NCI-H510A treated with DMSO at 0.1 percent for 48 hours (cell line): Measurements from ENCODE around the gene VSIG10.
"Not testable (repeated sequence)": the region's sequence is repeated elsewhere in the genome, so short reads cannot be mapped to it uniquely, and the experiment has no call there.

Source experiments
- DNase-seq: peaks from one replicate; lab custom pipeline; 2025; lab: John Stamatoyannopoulos, UW

VSIG10 gene

DNA sequence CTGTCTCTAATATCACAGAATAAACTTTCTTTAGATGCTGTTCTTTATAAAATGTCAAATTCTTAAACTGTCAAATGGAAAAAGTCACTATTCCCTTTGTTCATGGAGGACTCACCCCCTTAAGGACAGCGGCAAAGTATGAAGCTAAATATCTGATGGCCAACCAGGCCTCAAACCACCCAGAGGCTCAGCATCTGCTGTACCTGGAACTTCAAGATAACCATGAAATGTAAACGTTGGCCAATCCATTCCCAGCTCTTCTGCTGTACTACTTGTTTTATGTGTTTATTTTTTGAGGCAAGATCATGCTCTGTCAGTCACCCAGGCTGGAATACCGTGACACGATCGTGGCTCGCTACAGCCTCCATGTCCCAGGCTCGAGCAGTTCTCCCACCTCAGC is 71.6 kb downstream of the VSIG10 start:
- DNase-seq: no peak

DNA sequence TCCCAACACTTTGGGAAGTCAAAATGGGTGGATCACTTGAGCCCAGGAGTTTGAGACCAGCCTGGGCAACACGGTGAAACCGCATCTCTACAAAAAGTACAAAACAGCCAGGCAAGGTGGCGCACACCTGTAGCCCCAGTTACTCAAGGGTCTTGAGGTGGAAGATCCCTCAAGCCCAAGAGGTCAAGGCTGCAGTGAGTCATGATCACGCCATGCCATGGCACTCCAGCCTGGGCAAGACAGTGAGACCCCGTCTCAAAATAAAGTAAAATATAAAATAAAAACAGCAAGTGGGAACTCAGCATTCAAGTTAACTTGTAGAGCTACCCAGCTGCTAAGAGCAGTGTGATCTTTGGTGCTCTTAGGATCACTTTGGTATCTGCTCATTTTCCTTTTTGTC is 74.6 kb downstream of the VSIG10 start:
- DNase-seq: no peak

DNA sequence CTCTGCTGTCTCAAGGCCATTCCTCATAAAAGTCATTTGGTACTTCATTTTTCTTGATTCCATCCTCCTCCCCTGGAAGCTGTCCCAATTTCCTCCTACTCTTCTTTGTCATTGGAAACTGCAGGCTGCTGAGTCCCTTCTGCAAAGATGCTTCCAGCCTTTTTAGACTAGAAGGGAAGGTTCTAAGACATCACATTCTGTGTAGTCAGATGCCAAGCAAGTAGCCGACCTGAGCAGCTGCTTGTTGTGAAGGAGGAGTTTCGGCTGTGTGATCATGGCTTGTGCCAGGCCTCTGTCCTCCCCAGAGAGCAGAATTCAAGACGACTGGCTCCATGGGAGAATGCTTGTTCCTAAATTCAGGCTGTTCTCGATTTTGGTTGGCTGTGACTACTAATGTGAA is 78.6 kb downstream of the VSIG10 start:
- DNase-seq: no peak

DNA sequence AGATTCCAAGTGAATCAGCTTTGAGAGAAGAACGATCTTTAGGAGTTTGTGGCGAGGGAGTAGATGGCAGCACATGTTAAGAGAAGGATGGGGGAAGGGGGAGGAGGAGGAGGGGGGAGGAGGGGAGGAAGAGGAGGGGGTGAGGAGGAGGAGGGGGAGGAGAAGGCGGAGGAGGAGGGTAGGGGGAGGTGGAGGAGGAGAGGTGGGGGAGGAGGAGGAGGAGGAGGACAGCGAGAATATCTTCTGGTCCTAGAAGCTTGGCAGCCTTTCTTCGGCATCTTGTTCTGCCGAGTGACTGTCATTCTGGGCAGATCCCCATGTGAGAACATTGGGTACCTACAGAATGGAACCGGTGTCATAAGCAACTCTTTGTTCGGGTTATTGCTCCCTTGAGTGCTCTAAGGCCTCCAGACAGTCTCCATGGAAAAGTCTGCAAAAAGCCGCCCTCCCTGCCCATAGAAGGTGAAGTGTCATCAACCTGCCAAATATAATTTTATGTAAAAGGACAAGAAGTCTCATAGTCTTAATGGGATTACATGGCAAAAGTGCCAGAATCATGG is 80.4 kb downstream of the VSIG10 start:
- no peak for DNase-seq

DNA sequence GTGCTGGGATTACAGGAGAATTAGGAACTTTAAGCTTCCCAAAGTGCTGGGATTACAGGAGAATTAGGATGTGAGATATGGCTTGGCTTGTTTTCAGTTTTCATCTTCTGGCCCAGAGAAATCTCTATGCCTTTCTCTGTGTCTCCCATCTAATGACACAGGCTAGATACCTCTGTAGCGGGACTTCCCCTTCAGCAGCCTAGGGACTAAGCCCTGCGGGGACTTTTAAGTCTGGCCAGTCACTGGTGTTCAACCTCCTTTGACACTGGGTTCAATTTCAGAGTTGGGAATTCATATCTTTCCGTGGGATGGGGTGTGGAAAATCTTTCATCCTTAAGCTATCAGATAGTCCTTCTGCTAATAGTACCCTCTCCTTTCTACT is 81.1 kb downstream of the VSIG10 start:
- no peak for DNase-seq

DNA sequence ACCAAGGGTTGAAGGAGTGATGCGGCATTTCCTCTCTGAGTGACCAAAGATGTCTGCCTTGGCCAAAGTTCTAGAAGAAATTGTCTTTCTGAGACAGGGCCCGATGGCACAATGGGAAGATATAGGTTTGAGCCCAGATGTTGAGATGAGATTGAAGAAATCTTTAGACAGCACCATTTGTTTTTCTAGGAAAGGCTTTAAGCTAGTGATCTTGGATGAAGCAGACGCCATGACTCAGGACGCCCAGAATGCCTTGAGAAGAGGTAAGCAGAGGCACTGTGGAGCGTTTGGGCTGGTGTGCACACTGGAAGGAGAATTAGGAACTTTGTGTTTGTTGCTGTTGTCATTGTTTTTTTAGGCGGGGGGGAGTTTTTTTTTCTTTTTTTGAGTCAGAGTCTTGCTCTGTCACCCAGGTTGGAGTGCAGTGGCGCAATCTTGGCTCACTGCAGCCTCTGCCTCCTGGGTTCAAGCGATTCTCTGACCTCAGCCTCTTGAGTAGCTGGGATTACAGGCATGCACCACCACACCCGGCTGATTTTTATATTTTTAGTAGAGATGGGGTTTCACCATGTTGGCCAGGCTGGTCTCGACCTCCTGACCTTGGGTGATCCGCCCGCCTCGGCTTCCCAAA is 81.6 kb downstream of the VSIG10 start:
- DNase-seq: not testable (repeated sequence)

DNA sequence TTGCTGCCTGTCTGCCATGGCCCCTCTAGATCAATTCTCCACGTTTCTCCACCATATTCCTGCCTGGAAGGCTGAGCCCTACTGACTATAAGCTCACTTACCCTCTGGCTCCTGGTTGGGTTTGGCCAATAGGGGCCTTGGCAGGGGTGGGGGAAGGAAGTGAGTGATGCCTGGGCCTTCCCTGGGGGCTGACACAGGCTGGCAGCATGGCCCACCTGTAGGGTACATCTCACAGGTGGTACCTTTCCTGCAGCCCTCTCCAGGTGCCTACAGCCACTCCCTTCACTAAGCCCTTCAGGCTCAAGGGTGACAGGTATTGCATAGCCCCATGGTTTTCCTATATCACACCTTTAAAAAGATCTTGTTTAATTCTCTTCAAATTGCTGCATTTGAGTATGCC is 83.8 kb downstream of the VSIG10 start:
- no peak for DNase-seq

DNA sequence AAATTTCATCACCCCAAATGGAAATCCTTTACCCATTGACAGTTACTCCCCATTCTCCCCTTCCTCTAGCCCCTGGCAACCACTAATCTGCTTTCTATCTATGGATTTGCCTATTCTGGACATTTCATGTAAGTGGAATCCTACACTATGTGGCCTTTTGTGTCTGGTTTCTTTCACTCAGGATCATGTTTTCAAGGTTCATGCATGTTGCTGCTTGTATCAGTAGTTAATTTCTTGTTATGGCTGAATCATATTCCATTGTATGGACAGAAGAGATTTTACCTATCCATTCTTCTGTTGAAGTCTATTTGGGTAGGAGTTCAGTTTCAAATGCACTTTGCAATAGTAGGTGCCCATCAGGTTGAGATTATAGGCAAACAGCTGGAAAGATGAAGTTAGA is 85.9 kb downstream of the VSIG10 start:
- no peak for DNase-seq

DNA sequence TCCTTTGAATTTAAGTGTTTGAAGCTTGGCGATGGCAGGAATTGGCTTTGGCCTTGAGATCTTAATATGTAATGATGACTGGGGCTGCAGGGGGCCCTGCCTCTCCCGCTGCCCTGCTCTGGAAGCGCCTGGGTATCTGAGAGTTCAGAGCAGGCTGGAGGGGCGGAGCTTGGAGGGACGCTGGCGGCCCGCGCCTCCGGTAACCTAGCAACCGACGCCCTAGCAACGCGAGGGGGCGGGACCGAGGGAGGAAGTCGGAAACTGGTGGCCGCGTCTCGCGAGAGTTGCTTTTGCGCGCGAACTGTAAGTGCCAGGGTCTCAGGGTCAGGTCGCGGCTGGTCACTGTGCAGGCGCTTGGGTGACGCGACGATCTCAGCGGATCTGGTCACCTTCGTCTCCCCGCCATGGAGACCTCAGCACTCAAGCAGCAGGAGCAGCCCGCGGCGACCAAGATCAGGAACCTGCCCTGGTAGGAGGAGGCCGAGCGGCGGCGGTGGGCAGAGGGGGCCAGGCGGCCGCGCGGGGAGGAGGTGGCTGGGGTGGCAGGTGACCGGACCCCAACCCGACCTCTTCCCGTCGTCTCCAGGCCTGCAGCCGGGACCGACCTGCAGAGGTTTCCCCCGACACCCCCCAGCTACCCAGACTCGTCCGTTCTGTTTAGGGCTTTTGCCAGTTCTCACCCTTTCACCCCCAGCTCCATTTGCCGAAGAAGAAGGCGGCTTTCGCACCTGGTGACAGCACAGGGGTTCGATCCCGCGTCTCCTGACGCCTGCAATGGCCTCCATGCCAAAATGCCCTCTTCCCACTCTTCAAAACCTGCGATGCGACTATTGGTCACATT is 87.2 kb downstream of the VSIG10 start, which contains the start of gene RFC5:
RFC5 (plus strand) TSS at position 280 of the 841 bp plus-strand sequence; CDS start at position 405, 125 bp downstream.
- DNase-seq: peak; percentile 99

DNA sequence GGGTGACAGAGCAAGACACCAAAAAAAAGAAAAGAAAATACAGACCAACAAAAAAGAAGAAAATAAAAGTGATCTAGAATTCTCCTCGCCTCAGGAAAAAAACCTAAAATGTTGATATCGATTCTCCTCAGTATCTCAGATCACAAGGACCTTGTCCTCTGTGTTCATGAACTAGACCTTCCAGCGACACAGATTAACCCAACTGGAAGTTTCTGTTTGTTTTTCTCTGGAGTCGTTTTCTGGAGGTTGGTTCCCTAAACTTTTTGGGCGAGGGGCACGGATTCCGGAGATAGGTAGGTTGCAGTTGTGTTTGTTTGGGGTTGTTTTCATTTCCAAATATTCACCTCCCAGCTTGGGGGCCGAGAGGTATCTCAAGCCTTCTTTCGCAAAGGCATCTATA is 87.9 kb downstream of the VSIG10 start:
- DNase-seq: no peak

DNA sequence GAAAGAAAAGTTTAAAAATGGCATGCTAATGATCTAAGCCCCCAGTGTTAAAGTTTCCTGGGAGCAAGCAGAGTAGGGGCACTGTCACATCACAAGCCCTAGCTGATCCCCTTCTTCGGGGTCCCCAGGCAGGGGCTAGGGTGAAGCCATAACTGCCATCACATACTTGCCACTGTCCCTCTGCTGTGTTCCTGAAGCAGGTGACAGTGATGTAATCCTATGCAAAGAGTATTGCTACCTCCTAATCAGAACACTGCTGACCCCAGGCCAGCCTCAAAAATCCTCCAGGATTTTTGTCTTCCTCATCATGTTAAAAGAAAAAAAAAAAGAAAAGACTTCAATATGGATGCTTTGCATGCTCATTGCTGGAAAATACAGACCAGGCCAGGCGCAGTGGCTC is 88.5 kb downstream of the VSIG10 start:
- no peak for DNase-seq
